Measurements from ENCODE around the gene PIH1D1. TPM values are rescaled to one million over a fixed set of nuclear protein-coding genes. Genes with fewer than 3 reads are reported as not detected.

The PIH1D1 gene
- total RNA-seq, 8 experiments from 2014 or later, result 53.1 to 94.9 (median 76.4) TPM

DNA sequence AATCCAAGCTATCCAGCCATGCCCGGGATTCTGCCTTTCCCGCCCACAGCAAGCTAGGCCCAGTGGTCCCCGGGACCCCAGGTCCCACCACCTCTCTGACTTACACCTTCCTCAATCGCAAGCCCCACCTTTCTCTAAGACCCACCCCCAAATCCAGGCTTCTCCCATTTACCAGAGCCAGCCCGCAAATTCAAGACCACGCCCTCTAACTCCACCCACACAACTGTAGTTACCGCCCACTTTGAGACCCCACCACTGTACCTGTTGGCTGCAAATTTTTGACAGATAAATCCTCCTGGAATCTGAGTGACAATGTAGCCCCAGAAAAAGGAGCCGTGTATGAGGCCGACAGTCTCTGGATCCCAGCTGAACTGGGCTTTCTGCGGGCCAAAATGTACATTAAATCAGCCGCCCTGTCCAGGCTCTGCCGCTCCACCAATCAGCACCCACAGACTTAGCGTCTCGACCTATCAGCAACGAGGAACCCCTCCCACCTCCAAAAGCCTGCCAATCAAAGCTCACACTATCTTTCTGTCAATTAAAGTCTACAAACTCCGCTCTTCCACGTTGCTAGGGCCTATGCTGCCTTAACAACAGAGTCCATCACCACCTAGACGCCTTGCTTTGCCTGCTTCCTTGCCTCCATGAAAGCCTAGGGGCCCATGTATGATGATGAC, 16.6 kb downstream of the PIH1D1 start:
- in situ Hi-C loops (cut with MboI; ENCODE audit: low pct_unique_long_range_greater_than_20kb in 2 of 9, low sequenced_read_pairs in 9 of 9, unreplicated experiment in 9 of 9), result no loop called here
- ATAC-seq (replicated peaks in 6 of 8), result no peak
- no peak overlapping the region for H3K4me3 ChIP-seq
- H3K4me1 ChIP-seq (replicated peaks in 1 of 2), result peaks cover 10 to 14% of the 10 kb centered on the region in 2 donors
- no peak overlapping the region for H3K27ac ChIP-seq
- 40 to 100% (median 81%) methylated on average over 1 to 7 of the region's 18 CpGs; no CpG with 5 or more reads in 3 of the 10 experiments for WGBS, 10 experiments

DNA sequence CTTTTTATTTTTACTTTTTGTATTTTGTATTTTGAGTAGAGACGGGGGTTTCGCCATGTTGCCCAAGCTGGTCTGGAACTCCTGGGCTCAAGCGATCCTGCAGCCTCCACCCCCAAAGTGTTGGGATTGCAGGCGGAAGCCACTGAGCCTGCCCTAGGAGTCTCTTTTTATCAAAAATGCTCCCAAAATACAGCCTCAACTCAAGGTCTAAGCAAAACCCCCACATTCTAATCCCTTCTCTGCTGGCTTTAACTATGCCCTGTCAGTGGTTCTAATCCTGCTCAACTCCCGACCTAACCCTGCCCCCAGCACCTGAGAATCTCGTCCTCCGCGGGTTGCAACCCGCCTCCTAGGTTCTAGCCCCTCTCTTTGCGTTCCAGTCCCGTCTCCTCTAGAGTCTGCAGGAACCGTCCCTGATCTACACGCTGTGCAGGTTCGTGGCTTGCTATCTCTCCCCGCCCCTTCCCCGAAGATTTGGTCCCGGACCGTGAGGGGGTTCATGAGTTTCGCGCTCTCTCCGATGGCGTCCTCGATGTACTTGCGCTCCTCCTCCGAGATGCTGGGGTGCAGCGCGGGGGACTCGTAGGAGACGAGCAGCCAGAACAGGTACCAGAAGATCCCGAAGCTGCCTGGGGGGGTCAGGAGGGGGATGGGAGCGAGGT, 18.2 kb downstream of the PIH1D1 start:
- WGBS, 10 experiments, result 8 to 66% (median 17%) methylated on average over 2 to 20 of the region's 31 CpGs; no CpG with 5 or more reads in 5 of the 10 experiments
- in situ Hi-C loops (cut with MboI; ENCODE audit: low pct_unique_long_range_greater_than_20kb in 2 of 9, low sequenced_read_pairs in 9 of 9, unreplicated experiment in 9 of 9), result no loop called here

DNA sequence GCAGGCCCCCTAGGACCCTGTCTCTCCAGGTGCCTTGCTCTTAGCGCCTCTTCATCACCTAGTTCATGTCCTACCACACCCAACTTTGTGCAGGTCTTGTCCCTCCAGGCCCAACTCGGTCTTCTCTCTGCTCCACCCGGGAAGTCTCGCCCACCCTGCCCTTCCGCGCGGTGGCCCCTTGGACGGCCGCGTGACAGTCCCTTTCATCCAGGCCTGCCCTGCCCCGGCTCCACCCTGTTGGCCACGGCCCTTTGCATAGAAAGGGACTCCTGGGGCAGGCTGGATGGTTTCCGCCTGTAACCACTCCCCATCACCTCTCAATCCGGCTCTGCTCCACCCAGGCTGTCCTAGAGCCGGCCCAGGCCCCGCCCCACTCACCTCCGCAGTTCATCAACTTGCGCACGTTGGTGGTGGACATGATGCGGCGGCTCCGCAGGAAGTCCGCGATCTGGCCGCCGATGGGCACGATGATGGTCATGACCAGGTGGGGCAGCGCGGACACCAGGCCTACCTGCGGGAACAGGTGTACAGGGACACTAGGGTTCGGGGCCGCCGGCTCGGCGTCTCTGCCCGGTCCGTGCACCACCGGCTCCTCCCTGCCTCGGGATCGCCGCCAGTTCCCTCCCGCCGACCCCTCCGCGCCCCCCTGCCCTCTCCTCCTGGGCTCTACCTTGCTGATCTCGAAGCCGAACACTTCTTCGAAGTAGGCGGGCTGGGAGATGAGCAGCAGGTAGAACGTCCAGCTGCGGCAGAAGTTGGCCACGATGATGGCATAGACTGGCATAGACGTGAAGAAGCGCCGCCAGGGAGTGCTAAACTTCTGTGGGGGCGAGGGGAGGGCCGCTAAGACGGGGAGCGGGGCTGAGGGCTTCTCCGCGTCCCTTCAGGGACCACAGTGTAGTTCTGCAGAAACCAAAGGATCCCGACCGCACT, 19.2 kb downstream of the PIH1D1 start:
- no peak overlapping the region for H3K4me3 ChIP-seq
- 16 to 100% (median 26%) methylated on average over 1 to 13 of the region's 63 CpGs; no CpG with 5 or more reads in 6 of the 10 experiments for WGBS, 10 experiments
- in situ Hi-C loops (cut with MboI; ENCODE audit: low pct_unique_long_range_greater_than_20kb in 2 of 9, low sequenced_read_pairs in 9 of 9, unreplicated experiment in 9 of 9), result no loop called here
- peaks cover 18 to 24% of the 10 kb centered on the region in 2 donors for H3K4me1 ChIP-seq (replicated peaks in 1 of 2)
- no peak overlapping the region for H3K27ac ChIP-seq
- peak in 1 of 8 experiments; percentile 27 for ATAC-seq (replicated peaks in 6 of 8)

More for the DNA sequence above, 18.2 kb downstream of the PIH1D1 start:
- no peak overlapping the region for H3K4me3 ChIP-seq
- ATAC-seq (replicated peaks in 6 of 8), result no peak
- H3K4me1 ChIP-seq (replicated peaks in 1 of 2), result peaks cover 12 to 17% of the 10 kb centered on the region in 2 donors
- H3K27ac ChIP-seq, result no peak overlapping the region

DNA sequence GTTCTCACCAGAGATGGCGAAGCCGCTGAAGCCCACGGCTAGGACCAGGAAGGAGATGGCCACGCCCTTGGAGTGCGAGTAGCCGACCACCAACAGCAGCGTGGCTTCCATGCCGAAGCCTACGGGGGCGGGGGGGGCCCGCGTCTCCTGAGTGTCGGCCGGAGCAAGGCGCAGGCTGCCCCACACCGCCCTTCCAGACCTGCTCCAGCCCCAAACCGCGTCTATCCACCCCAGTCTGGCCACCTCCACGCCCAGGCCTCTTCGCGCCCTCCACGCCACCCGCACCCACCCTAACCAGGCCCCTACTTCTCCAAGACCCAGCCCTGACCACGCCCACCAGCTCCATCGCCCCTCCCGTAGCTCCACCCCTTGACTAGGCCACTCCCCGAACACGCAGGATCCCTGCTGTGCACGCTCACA, 20.3 kb downstream of the PIH1D1 start:
- Histone ChIP-seq H3K27ac (no peak overlapping the region), H3K4me1 (replicated peaks in 1 of 2) (peaks cover 9 to 13% of the 10 kb centered on the region in 2 donors), H3K4me3 (no peak overlapping the region)
- 22 to 67% (median 37%) methylated on average over 1 to 9 of the region's 29 CpGs; no CpG with 5 or more reads in 4 of the 10 experiments for WGBS, 10 experiments
- no peak for ATAC-seq (replicated peaks in 6 of 8)
- in situ Hi-C loops (cut with MboI; ENCODE audit: low pct_unique_long_range_greater_than_20kb in 2 of 9, low sequenced_read_pairs in 9 of 9, unreplicated experiment in 9 of 9), result no loop called here

GRCh38 chr19:49430678-49431329, 20.8 kb downstream of the PIH1D1 start:
- WGBS, 10 experiments, result 58 to 100% (median 70%) methylated on average over 1 to 7 of the region's 28 CpGs; no CpG with 5 or more reads in 4 of the 10 experiments
- no peak for ATAC-seq (replicated peaks in 6 of 8)

DNA sequence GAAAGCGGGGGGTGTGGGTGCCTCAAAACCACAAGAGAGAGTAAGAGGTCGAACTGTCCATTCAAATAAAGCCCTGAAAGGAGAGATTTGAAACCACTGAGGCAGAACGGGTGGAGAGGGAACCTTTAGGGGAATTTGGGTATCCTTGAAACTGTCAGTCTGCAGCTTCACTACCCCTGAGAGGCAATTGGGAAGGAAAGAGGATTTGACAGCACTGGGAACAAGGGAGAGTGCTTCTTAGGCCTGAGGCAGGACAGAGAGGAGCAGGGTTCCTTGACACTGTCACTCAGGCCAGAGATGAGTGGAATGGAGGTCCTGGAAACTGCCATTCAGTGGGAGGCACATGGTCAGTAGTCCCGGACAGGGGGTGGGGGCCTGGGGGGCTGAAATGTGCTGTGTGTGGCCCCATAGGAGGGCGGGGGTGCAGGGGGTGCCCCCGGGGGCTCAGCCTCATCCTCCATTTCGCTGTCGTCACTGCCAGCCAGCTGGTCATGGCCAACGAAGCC, 21.4 kb downstream of the PIH1D1 start:
- Histone ChIP-seq H3K4me1 (replicated peaks in 1 of 2) (peaks cover 9 to 13% of the 10 kb centered on the region in 2 donors), H3K4me3 (no peak overlapping the region), H3K27ac (no peak overlapping the region)
- ATAC-seq (replicated peaks in 6 of 8), result no peak
- 61 to 100% (median 73%) methylated on average over 1 to 3 of the region's 9 CpGs; no CpG with 5 or more reads in 2 of the 10 experiments for WGBS, 10 experiments
- in situ Hi-C loops (cut with MboI; ENCODE audit: low pct_unique_long_range_greater_than_20kb in 2 of 9, low sequenced_read_pairs in 9 of 9, unreplicated experiment in 9 of 9), result no loop called here

More at GRCh38 chr19:49430678-49431329, 20.8 kb downstream of the PIH1D1 start:
- Histone ChIP-seq H3K4me3 (no peak overlapping the region), H3K4me1 (replicated peaks in 1 of 2) (peaks cover 9 to 13% of the 10 kb centered on the region in 2 donors), H3K27ac (no peak overlapping the region)
- in situ Hi-C loops (cut with MboI; ENCODE audit: low pct_unique_long_range_greater_than_20kb in 2 of 9, low sequenced_read_pairs in 9 of 9, unreplicated experiment in 9 of 9), result no loop called here

GRCh38 chr19:49428547-49429451, 22.8 kb downstream of the PIH1D1 start:
- no peak overlapping the region for H3K27ac ChIP-seq
- 0 to 25% (median 7%) methylated on average over 2 to 13 of the region's 29 CpGs; no CpG with 5 or more reads in 6 of the 10 experiments for WGBS, 10 experiments
- ATAC-seq (replicated peaks in 6 of 8), result peak in 5 of 8 experiments; percentile 10 to 41 (median 29)
- in situ Hi-C loops (cut with MboI; ENCODE audit: low pct_unique_long_range_greater_than_20kb in 2 of 9, low sequenced_read_pairs in 9 of 9, unreplicated experiment in 9 of 9), result no loop called here
- peak overlapping the region in 1 of 5 donors; percentile 12 for H3K4me3 ChIP-seq
- H3K4me1 ChIP-seq (replicated peaks in 1 of 2), result peaks cover 9 to 13% of the 10 kb centered on the region in 2 donors

- peak; percentile 55 to 79 (median 62) for ATAC-seq (replicated peaks in 6 of 8)
- in situ Hi-C loops (cut with MboI; ENCODE audit: low pct_unique_long_range_greater_than_20kb in 2 of 9, low sequenced_read_pairs in 9 of 9, unreplicated experiment in 9 of 9), result no loop called here
- Histone ChIP-seq H3K4me1 (replicated peaks in 1 of 2) (peaks cover 13 to 21% of the 10 kb centered on the region in 2 donors), H3K27ac (no peak overlapping the region), H3K4me3 (peak overlapping the region; percentile 2 to 18 (median 12))
- 0 to 4% (median 3%) methylated on average over 4 to 12 of the region's 45 CpGs; no CpG with 5 or more reads in 7 of the 10 experiments for WGBS, 10 experiments
Observed at GRCh38 chr19:49427855-49428546, 23.6 kb downstream of the PIH1D1 start.

GRCh38 chr19:49427339-49427738, 24.3 kb downstream of the PIH1D1 start:
- WGBS, 10 experiments, result 80 to 100% methylated on average over 1 of the region's 12 CpGs; no CpG with 5 or more reads in 8 of the 10 experiments
- in situ Hi-C loops (cut with MboI; ENCODE audit: low pct_unique_long_range_greater_than_20kb in 2 of 9, low sequenced_read_pairs in 9 of 9, unreplicated experiment in 9 of 9), result no loop called here
- Histone ChIP-seq H3K27ac (no peak overlapping the region), H3K4me3 (no peak overlapping the region), H3K4me1 (replicated peaks in 1 of 2) (peaks cover 13 to 26% of the 10 kb centered on the region in 2 donors)
- ATAC-seq (replicated peaks in 6 of 8), result no peak

DNA sequence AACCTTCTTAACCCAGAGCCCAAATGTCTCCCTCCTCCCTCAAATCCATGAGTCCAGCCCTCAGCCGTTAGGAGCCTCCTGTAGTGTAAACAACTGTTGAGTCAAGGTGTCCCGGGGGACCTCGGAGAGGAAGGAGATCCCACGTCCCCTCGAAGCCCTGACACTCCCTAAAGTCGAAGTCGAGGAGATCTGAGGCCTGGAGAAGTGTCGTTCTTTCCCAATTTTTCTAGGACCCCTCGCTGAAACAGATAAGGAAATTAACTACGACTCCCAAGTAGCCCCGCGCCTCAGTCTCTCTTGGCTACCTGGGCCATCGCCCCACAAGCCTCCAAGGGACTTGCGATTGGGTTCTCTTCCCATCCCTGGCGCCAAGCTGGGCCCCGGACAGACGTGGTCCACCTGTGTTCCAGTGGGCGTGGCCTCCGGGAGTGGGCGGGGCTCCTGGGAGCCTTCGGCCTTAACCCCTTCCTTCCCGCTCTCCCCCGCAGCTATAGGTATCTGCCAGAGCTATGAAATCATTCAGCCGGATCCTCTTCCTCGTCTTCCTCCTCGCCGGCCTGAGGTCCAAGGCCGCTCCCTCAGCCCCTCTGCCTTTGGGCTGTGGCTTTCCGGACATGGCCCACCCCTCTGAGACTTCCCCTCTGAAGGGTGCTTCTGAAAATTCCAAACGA, 25.6 kb downstream of the PIH1D1 start:
- WGBS, 10 experiments, result 0 to 20% (median 3%) methylated on average over 2 to 24 of the region's 30 CpGs; no CpG with 5 or more reads in 5 of the 10 experiments
- in situ Hi-C loops (cut with MboI; ENCODE audit: low pct_unique_long_range_greater_than_20kb in 2 of 9, low sequenced_read_pairs in 9 of 9, unreplicated experiment in 9 of 9), result no loop called here
- peak in 1 of 8 experiments; percentile 28 for ATAC-seq (replicated peaks in 6 of 8)

More for the DNA sequence above, 25.6 kb downstream of the PIH1D1 start:
- H3K27ac ChIP-seq, result no peak overlapping the region
- no peak overlapping the region for H3K4me3 ChIP-seq
- peaks cover 17 to 32% of the 10 kb centered on the region in 2 donors for H3K4me1 ChIP-seq (replicated peaks in 1 of 2)

All from motor neuron (in vitro differentiated cells).